ENCODE data around the gene MPP4.

GRCh38 chr2:201674298-201674697, 24.1 kb downstream of the MPP4 start:
- TF ChIP-seq CTCF (IDR thresholded peaks at IDR 0.05; ENCODE audit: low read depth, low read length) (no peak), EZH2phosphoT487 (IDR thresholded peaks at IDR 0.05; ENCODE audit: low read depth) (no peak)
